GM06990 (cell line): ENCODE results near the gene MIS12.

Experiments used
- DNase-seq: peaks from one replicate; pipeline ENCODE4 v3.0.0-alpha.2; 2011; ENCODE audit not compliant: insufficient read length; ENCODE audit errors: extremely low read depth
- H3K27me3 ChIP-seq: replicated peaks from 2 replicates; pipeline ENCODE4 v1.6.0; 2011; ENCODE audit warnings: low read length; ENCODE audit not compliant: control insufficient read depth, insufficient read depth
- H3K36me3 ChIP-seq: 2 replicates; pipeline ENCODE4 v1.5.1; 2011; ENCODE audit warnings: low read length; ENCODE audit not compliant: control insufficient read depth, insufficient read depth
- H3K4me3 ChIP-seq: replicated peaks from 2 replicates; pipeline ENCODE4 v1.5.1; 2011; ENCODE audit warnings: low read depth, mild to moderate bottlenecking, control low read depth, low read length
- CTCF ChIP-seq: IDR thresholded peaks from 2 replicates; pipeline ENCODE4 v1.5.1; 2011; ENCODE audit warnings: low read length, control low read depth, mild to moderate bottlenecking, inconsistent platforms; ENCODE audit not compliant: insufficient read depth, poor library complexity, severe bottlenecking

Gene MIS12

GRCh38 chr17:5509482-5509881, 23.1 kb downstream of the MIS12 start:
- TF ChIP-seq CTCF = no peak

GRCh38 chr17:5510771-5511170, 24.4 kb downstream of the MIS12 start:
- peaks cover 3% of the 10 kb centered on the region; the same call in 1 of the 2 replicates for H3K36me3 ChIP-seq
- no peak for TF ChIP-seq CTCF
- H3K4me3 ChIP-seq = no peak overlapping the region
- no peaks in the 10 kb centered on the region for H3K27me3 ChIP-seq
- no peak for DNase-seq

More at GRCh38 chr17:5509482-5509881, 23.1 kb downstream of the MIS12 start:
- Histone ChIP-seq H3K27me3 (no peaks in the 10 kb centered on the region), H3K36me3 (no peaks in the 10 kb centered on the region; the same call in 1 of the 2 replicates), H3K4me3 (no peak overlapping the region)
- DNase-seq = no peak

GRCh38 chr17:5511401-5512225, 25.2 kb downstream of the MIS12 start:
- H3K27me3 ChIP-seq = no peaks in the 10 kb centered on the region
- DNase-seq = no peak
- H3K4me3 ChIP-seq = no peak overlapping the region
- peaks cover 3% of the 10 kb centered on the region; the same call in 1 of the 2 replicates for H3K36me3 ChIP-seq
- no peak for TF ChIP-seq CTCF

GRCh38 chr17:5513628-5514027, 27.3 kb downstream of the MIS12 start:
- H3K27me3 ChIP-seq = no peaks in the 10 kb centered on the region
- DNase-seq = no peak
- no peak for TF ChIP-seq CTCF
- H3K36me3 ChIP-seq = peaks cover 4% of the 10 kb centered on the region
- no peak overlapping the region for H3K4me3 ChIP-seq

- peaks cover 4% of the 10 kb centered on the region for H3K36me3 ChIP-seq
- DNase-seq = no peak
- no peak for TF ChIP-seq CTCF
- H3K27me3 ChIP-seq = no peaks in the 10 kb centered on the region
- no peak overlapping the region for H3K4me3 ChIP-seq
Observed at GRCh38 chr17:5514976-5515375, 28.6 kb downstream of the MIS12 start.
